Measurements from ENCODE around the gene RASA2. TPM values are rescaled to one million over a fixed set of nuclear protein-coding genes. Genes with fewer than 3 reads are reported as not detected.

RASA2 gene
- total and polyA plus RNA-seq, 9 of the 15 experiments (the other 6 are each of a cell fraction or from before 2014, with no cell fraction given), result 2.0 to 12.8 (median 9.5) TPM

DNA sequence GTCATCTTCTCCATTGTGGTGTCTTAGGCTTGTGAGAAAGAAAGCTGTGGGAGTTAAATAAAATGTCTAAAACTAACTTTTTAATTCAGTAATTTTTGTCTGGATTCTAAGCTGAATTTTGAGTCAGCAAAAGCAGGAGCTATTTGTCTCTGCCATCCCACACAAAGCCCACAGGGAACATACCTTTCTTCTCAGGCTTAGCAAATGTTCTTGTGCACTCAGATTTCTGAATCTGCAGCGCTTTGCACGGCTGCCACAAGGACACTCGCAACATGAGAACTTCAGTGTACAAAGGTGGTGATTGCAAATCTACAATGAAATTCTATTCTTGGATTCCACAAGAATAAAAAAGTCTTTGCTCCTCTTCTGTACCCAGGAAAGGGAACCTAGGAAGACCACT is 163.0 kb downstream of the RASA2 start:
- H2AFZ ChIP-seq (ENCODE audit: low read depth, low read length), result no peak overlapping the region
- H3K79me2 ChIP-seq (ENCODE audit: control insufficient read depth, insufficient read depth, low read length), result no peaks in the 10 kb centered on the region
- H3K27ac ChIP-seq (ENCODE audit: extremely low read depth, low read depth, low read length), result no peak overlapping the region
- no peak overlapping the region for H3K4me2 ChIP-seq (ENCODE audit: insufficient read depth, low read length)
- WGBS (ENCODE audit: insufficient coverage, low coverage, missing lambda C conversion rate), result 42% methylated on average over 2 of the region's 3 CpGs
- no peaks in the 10 kb centered on the region for H3K27me3 ChIP-seq (ENCODE audit: control insufficient read depth in 2 of 2, insufficient read depth in 2 of 2, low read length in 2 of 2)
- intact Hi-C loops (cut with micrococcal nuclease), result loop anchor here (5.0 kb wide), 1 partner anchor 338 kb away; no protein-coding TSS in a partner anchor
- H3K9me3 ChIP-seq (replicated peaks; ENCODE audit: control insufficient read depth, insufficient read depth, low read depth, low read length), result no peaks in the 10 kb centered on the region
- H3K9me1 ChIP-seq (ENCODE audit: control insufficient read depth, insufficient read depth, low read length), result no peaks in the 10 kb centered on the region
- no peak overlapping the region for H3K9ac ChIP-seq (ENCODE audit: insufficient read depth in 1 of 2, low read depth in 2 of 2, low read length in 2 of 2)
- no peak overlapping the region for H3K4me3 ChIP-seq
- no peaks in the 10 kb centered on the region for H3K36me3 ChIP-seq (ENCODE audit: control insufficient read depth, insufficient read depth, low read length)
- ChIA-PET POLR2A (no interaction called here), CTCF (ENCODE audit: low intra/inter-chr PET ratio) (no interaction called here)
- in situ Hi-C loops (cut with MboI), result loop anchor here (10.0 kb wide), 1 partner anchor 175 kb away; no protein-coding TSS in a partner anchor
- TF ChIP-seq CSDE1 (IDR thresholded peaks at IDR 0.05), result no peak
- DNase-seq (ENCODE audit: extremely low read depth in 1 of 4, low spot score in 3 of 4) (no peak), FAIRE-seq (no peak), ATAC-seq (no peak)
- no TSS peak for BruUV-seq (replicated peaks)
- peaks cover 0 to 25% of the 10 kb centered on the region in 2 experiments; a peak in 3 of 5 replicates for H3K4me1 ChIP-seq (replicated peaks in 1 of 2; ENCODE audit: control insufficient read depth in 2 of 2, insufficient read depth in 2 of 2, low read length in 2 of 2)
- no peaks in the 10 kb centered on the region for H4K20me1 ChIP-seq (replicated peaks; ENCODE audit: control insufficient read depth, insufficient read depth, low read length)

DNA sequence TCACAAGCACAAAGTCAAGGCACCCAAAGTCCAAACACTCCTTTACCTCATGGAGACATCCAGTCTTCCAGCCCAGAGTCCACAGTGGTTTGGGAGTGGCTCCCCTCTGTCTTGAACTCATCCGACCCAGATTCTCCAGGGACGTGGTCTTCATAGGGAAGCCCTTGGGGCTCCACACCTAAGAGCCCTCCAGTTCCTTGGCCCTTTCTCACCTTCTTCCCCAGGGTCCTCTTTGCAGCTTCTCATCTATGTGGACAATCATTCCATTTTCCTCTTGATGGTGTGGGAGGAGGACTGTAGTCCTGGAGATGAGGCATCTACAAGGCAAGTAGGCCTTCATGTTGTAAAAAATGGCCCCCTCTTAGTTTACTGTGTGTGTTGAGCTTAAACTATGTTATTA is 164.0 kb downstream of the RASA2 start:
- no TSS peak for BruUV-seq (replicated peaks)
- Histone ChIP-seq H3K9me3 (replicated peaks; ENCODE audit: control insufficient read depth, insufficient read depth, low read depth, low read length) (no peaks in the 10 kb centered on the region), H3K9me1 (ENCODE audit: control insufficient read depth, insufficient read depth, low read length) (no peaks in the 10 kb centered on the region), H4K20me1 (replicated peaks; ENCODE audit: control insufficient read depth, insufficient read depth, low read length) (no peaks in the 10 kb centered on the region), H2AFZ (ENCODE audit: low read depth, low read length) (no peak overlapping the region), H3K9ac (ENCODE audit: insufficient read depth in 1 of 2, low read depth in 2 of 2, low read length in 2 of 2) (no peak overlapping the region), H3K27ac (ENCODE audit: extremely low read depth, low read depth, low read length) (no peak overlapping the region), H3K27me3 (ENCODE audit: control insufficient read depth in 2 of 2, insufficient read depth in 2 of 2, low read length in 2 of 2) (no peaks in the 10 kb centered on the region), H3K4me1 (replicated peaks in 1 of 2; ENCODE audit: control insufficient read depth in 2 of 2, insufficient read depth in 2 of 2, low read length in 2 of 2) (peaks cover under 1 to 28% of the 10 kb centered on the region in 2 experiments; a peak in 3 of 5 replicates), H3K79me2 (ENCODE audit: control insufficient read depth, insufficient read depth, low read length) (no peaks in the 10 kb centered on the region), H3K4me2 (ENCODE audit: insufficient read depth, low read length) (no peak overlapping the region), H3K36me3 (ENCODE audit: control insufficient read depth, insufficient read depth, low read length) (no peaks in the 10 kb centered on the region), H3K4me3 (no peak overlapping the region)
- 44% methylated on average over 2 of the region's 2 CpGs for WGBS (ENCODE audit: insufficient coverage, low coverage, missing lambda C conversion rate)
- intact Hi-C loops (cut with micrococcal nuclease), result no loop called here
- TF ChIP-seq ZNF175 (CRISPR knock-in tag; IDR thresholded peaks at IDR 0.05; ENCODE audit: low read depth) (no peak), ZNF121 (CRISPR knock-in tag; conservative IDR thresholded peaks at IDR 0.05) (no peak), ARID1B (IDR thresholded peaks at IDR 0.05) (no peak), ZFX (CRISPR knock-in tag; IDR thresholded peaks at IDR 0.05) (no peak), TFAP4 (CRISPR knock-in tag; IDR thresholded peaks at IDR 0.05; ENCODE audit: borderline replicate concordance) (no peak)
- TF ChIP-seq, protein P1, sequence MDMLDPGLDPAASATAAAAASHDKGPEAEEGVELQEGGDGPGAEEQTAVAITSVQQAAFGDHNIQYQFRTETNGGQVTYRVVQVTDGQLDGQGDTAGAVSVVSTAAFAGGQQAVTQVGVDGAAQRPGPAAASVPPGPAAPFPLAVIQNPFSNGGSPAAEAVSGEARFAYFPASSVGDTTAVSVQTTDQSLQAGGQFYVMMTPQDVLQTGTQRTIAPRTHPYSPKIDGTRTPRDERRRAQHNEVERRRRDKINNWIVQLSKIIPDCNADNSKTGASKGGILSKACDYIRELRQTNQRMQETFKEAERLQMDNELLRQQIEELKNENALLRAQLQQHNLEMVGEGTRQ (CRISPR knock-in tag; IDR thresholded peaks at IDR 0.05), result no peak
- no peak for DNase-seq (ENCODE audit: extremely low read depth in 1 of 4, low spot score in 3 of 4)
- ChIA-PET CTCF (ENCODE audit: low intra/inter-chr PET ratio) (no interaction called here), POLR2A (no interaction called here)
- in situ Hi-C loops (cut with MboI), result no loop called here
- no peak for FAIRE-seq
- no peak for ATAC-seq

Measured in K562 (cell line).